Fibroblast of mammary gland (primary cell): ENCODE measurements around the gene TCF3.

Source experiments
- DNase-seq: peaks from one replicate; pipeline ENCODE4 v3.0.0-alpha.2; 2010; ENCODE audit warnings: low read depth
- H3K4me3 ChIP-seq: 2 replicates; pipeline ENCODE4 v1.5.1; 2011; ENCODE audit warnings: low read depth, mild to moderate bottlenecking, low read length, moderate library complexity; ENCODE audit not compliant: control insufficient read depth
- TF ChIP-seq, protein P1 (sequence below): conservative IDR thresholded peaks from 2 replicates; pipeline ENCODE4 v1.5.1; 2011; ENCODE audit warnings: low read depth, low read length, inconsistent platforms; ENCODE audit not compliant: control insufficient read depth, insufficient read depth

TCF3 gene

DNA sequence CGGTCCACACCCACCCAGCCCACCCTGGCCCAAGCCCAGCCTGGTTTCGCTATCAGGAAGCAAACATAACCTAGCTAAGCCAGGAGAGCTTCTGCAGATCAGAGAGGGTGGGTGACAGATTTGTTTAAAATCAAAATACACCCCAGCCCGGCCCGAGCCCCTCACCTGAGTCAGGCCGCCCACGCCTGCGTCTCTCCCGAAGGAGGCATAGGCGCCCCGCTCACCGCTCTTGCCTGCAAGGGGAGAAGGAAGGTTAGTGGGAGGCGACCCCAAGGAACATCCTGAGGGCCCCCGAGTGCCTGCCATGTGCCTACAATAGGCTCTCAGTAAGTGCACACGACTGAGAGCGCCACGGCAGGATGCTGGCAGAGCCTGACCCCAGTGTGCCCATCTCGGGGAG is 25.2 kb downstream of the TCF3 start:
- DNase-seq: no peak
- no peak overlapping the region for H3K4me3 ChIP-seq
- TF ChIP-seq, protein P1, sequence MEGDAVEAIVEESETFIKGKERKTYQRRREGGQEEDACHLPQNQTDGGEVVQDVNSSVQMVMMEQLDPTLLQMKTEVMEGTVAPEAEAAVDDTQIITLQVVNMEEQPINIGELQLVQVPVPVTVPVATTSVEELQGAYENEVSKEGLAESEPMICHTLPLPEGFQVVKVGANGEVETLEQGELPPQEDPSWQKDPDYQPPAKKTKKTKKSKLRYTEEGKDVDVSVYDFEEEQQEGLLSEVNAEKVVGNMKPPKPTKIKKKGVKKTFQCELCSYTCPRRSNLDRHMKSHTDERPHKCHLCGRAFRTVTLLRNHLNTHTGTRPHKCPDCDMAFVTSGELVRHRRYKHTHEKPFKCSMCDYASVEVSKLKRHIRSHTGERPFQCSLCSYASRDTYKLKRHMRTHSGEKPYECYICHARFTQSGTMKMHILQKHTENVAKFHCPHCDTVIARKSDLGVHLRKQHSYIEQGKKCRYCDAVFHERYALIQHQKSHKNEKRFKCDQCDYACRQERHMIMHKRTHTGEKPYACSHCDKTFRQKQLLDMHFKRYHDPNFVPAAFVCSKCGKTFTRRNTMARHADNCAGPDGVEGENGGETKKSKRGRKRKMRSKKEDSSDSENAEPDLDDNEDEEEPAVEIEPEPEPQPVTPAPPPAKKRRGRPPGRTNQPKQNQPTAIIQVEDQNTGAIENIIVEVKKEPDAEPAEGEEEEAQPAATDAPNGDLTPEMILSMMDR: no peak

DNA sequence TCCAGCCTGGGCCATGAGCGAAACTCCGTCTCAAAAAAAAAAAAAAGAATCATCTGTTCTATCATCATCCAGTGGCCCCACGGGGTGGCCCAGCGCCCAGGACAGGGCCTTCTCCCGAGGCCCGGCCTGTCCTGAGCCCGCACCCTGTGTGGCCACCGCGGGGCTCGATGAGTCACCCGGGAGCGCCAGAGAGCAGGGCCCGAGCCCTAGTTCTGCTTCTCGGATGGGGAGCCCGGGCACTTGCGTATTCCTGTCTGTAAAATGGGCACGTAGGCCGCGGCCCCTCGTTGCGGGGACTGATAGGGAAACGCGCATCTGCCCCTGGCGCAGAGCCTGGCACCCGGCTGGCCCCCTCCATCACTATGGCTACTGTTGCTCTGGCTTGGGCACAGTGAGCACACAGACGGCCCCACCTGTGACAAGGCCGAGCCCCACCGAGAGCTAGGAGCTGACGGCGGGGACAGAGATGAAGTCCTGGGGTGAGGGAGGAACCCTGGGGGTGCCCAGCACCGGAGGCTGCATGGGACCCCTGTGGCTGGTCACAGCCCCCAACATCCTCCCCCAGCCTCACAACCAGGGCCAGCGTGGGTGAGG is 25.9 kb downstream of the TCF3 start:
- peak; percentile 28 for DNase-seq
- TF ChIP-seq, protein P1: no peak
- H3K4me3 ChIP-seq: no peak overlapping the region

- H3K4me3 ChIP-seq: no peak overlapping the region
- TF ChIP-seq, protein P1: peak; percentile 71
- DNase-seq: peak; percentile 66
Observed at GRCh38 chr19:1624458-1624857, 28.0 kb downstream of the TCF3 start.

DNA sequence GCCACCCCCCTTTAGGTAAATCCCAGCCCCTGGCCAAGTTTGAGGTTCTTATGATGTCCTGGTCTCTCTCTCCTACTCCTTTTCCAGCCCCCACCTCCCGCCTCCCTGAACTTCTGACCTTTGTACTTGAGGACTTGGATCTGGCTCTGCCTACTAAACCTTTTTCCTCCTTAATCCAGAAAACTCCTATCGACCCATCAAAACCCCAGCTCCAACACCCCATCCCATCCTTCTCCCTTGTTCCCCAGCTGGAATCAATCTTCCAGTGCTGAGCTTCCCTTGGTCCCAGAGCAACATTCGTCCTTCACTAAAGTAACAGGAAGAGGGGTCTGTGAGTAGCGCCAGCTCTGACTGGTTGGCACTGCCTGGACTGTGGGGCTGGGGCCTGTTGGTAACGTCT is 29.9 kb downstream of the TCF3 start:
- no peak for DNase-seq
- TF ChIP-seq, protein P1: no peak
- no peak overlapping the region for H3K4me3 ChIP-seq

DNA sequence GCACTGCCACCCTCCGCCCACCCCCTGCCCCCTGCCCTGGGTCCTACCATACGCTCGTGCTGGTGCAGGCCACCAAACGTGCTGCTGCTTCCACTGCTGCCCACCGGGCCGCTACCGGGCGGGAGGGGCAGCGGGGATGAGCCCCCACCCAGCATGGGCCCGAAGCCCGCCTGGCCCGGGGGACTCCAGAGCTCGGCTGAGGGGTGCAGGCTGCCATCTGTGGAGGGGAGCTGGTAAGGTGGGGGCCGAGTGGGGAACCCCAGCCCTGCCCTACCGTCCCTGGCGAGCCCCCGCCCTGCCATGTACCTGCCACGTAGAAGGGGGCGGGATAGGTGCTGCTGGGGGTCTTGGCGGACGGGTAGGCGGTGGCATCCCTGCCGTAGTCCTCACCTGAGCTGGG is 30.4 kb downstream of the TCF3 start:
- no peak overlapping the region for H3K4me3 ChIP-seq
- DNase-seq: no peak
- TF ChIP-seq, protein P1: no peak

DNA sequence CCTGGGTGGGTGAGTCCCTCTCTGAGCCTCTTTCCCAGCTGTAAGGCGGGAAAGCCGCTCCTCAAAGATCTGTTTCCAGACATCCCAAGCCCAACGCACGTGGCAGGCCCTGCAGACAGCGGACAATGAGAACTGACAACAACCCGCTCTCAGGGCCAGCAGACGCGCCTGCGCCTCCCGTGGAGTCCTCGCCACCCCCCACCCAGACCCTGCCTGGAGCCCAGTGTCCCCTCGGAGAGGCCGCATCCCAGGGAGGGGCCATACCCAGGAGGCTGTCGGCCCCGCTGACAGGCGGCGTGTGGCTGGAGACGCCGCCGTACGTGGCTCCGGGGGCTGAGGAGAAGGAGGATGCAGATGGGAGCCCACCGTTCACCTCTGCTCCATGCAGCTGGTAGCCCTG is 30.8 kb downstream of the TCF3 start:
- DNase-seq: no peak
- H3K4me3 ChIP-seq: no peak overlapping the region
- TF ChIP-seq, protein P1: no peak

GRCh38 chr19:1621021-1621420 is 31.4 kb downstream of the TCF3 start:
- no peak for DNase-seq
- TF ChIP-seq, protein P1: no peak
- H3K4me3 ChIP-seq: no peak overlapping the region
